NCI-H748 treated with DMSO at 0.1 percent for 48 hours (cell line): ENCODE data around the gene TEKTIP1.

Experiments
- DNase-seq: peaks from one replicate; lab custom pipeline; 2025; lab: John Stamatoyannopoulos, UW

Gene TEKTIP1

DNA sequence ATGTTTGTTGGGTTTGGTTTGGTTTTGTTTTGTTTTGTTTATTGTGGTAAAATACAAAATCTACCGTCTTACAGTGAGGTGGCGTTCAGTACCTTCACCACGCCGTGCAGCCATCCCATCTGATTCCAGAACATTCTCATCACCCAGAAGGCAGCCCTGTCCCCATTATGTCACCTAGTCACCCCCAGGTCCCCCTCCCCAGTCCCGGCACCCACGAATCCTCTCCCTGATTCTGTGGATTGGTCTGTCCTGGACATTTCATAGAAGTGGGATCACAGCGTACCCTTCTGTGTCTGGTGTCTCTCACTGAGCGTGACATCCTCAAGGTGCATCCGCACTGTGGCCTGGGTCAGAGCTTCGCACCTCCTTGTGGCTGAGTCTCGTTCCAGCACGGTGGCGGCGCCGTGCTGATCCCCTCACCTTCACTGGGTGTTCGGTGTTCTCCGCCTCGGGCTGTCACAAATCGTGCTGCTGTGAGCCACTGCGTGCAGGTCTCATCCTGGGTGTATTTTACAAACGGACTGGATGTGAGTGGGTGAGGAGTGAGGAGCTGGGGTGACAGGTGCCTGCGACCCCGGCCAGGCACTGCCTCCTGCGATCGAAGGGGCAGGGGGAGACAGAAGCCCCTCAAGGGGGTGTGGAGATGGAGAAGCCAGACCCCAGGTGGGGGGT, 580 bp upstream of the TEKTIP1 start:
- DNase-seq, result no peak

GRCh38 chr19:3539756-3540118, 763 bp downstream of the TEKTIP1 start:
- DNase-seq, result no peak

- DNase-seq, result no peak
Measured at GRCh38 chr19:3543150-3544057, 4.4 kb downstream of the TEKTIP1 start.

- no peak for DNase-seq
Measured at GRCh38 chr19:3544058-3544376, 5.0 kb downstream of the TEKTIP1 start.

DNA sequence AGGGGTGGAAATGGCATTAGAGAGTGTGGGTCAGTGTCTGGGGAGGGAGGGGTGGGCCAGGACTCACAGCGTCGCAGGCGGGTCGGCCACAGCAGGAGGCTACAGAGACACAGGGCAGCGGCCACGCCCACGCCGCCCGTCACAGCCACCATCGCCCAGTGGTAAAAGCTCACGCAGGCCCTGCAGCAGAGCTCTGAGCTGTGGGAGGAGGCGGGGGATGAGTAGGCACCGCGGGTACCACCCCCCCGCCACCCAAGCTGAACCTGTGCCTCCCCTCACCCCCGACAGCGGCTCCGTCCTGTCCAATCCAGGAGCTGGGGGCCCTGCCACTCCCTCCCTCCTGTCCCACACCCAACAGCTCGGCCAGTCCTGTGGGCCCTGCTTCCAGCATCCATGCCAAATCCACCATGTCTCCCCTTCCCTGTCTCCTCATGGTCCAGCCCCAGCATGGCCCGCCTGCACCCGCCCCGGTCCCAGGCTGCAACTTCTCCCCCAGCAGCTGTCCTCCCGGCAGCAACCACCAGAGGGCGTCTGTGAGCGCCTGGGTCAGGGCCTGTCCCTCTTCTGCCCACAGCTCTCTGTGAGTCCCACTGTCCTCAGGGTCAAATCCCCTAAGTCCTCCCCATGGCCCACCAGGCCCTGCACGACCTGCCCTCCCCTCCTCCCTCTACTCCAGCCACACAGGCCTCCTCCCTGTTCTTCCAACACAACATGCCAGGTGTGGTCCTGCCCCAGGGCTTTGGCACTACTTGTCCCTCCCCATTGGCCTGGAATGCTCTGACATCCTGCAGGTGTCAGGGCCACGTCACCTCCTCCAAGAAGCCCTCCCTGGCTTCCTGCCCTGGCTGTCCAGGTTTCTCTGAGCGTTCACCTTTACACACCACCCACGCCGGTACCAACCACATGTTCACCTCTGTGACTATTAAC, 6.0 kb downstream of the TEKTIP1 start:
- DNase-seq, result peak; percentile 2

GRCh38 chr19:3545669-3546034, 6.7 kb downstream of the TEKTIP1 start:
- no peak for DNase-seq

DNA sequence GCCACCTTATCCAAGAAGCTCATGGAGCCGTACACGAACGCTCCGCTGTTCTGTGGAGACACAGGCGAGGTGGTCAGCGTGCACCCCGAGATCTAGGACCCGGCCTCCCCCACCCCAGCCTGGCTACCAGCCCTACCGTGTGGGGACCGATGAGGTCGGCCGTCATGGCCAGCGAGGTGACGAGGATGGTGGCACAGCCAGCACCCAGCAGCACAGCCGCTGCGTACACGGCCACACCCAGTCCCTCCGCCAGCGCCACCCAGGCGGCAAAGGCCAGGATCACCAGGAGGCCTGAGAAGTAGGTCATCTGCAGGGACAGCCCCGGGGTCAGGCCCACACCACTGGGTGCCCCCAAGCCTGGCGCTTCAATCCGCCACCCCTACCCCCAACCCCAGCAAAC, 7.1 kb downstream of the TEKTIP1 start:
- no peak for DNase-seq

- DNase-seq, result no peak
Measured at GRCh38 chr19:3547301-3547731, 8.3 kb downstream of the TEKTIP1 start.

- no peak for DNase-seq
Measured at GRCh38 chr19:3547767-3548282, 8.9 kb downstream of the TEKTIP1 start.

DNA sequence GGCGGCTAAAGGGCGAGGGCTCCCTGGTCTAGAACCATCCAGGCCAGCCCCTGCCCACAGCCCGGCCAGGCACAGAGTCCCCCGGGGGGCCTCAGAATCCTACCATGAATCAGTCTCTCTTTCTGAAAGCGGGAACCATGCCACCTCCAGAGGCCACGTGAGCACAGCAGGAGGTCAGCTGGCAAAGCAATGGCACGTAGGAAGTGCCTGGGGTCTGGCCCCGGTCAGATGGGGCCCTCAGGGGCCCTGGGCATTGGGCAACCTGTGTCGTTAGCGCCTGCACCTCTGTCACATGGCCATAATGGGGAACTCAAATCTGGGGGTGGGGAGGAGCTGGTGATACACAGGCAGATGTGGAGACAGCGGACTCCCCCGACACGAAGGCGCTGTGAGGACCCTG, 9.6 kb downstream of the TEKTIP1 start:
- DNase-seq, result no peak

GRCh38 chr19:3549816-3550215, 10.8 kb downstream of the TEKTIP1 start:
- DNase-seq, result no peak

GRCh38 chr19:3550947-3551791, 12.2 kb downstream of the TEKTIP1 start:
- DNase-seq, result no peak

DNA sequence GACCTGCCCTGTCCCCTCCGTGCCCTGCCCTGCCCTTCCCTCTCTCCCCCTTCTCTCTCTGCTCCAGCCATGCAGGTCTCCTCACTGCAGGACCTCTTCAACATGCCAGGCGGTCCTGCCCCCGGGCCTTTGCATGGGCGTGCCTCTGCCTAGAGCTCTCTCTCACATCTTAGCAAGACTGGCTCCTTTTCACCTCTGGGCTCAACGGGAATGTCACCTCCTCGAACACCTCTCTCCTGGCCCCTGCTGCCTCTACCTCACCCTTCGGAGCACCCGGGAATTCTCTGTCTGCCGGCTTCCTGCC, 12.8 kb downstream of the TEKTIP1 start:
- DNase-seq, result no peak

DNA sequence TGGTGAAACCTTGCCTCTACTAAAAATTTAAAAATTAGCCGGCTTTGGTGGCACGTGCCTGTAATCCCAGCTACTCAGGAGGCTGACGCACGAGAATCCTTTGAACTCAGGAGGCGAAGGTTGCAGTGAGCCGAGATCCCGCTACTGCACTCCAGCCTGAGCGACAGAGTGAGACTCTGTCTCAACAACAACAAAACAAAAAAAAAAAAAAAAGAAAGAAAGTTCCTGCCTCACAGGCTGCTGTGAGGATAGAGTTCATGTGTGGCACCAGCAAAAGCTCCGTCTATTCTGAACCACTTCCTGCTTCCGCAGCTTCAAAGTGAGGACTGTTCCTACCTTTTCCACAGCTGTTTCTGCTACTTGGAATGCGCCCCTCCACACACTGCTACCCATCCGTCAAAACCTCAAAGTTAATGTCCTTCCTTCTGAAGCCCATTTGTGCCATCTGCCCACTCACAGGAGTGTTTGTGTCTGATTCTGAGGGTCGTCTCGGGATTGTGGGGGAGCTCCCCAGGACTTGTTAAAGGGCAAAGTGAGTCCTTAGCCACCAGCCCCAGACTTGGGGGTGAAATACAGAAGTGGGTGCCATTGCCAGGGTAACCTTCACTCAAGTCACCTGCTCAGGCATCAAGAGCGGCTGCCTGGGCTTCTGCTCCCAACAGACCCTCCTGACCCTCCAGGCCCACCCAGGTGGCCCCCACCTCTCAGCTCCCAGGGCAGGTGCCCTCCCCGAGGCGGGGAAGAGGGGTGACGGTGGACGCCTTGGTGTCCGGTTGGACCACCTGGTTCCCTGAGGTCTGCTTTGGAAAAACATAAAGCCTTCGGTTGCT, 15.5 kb downstream of the TEKTIP1 start:
- DNase-seq, result no peak

DNA sequence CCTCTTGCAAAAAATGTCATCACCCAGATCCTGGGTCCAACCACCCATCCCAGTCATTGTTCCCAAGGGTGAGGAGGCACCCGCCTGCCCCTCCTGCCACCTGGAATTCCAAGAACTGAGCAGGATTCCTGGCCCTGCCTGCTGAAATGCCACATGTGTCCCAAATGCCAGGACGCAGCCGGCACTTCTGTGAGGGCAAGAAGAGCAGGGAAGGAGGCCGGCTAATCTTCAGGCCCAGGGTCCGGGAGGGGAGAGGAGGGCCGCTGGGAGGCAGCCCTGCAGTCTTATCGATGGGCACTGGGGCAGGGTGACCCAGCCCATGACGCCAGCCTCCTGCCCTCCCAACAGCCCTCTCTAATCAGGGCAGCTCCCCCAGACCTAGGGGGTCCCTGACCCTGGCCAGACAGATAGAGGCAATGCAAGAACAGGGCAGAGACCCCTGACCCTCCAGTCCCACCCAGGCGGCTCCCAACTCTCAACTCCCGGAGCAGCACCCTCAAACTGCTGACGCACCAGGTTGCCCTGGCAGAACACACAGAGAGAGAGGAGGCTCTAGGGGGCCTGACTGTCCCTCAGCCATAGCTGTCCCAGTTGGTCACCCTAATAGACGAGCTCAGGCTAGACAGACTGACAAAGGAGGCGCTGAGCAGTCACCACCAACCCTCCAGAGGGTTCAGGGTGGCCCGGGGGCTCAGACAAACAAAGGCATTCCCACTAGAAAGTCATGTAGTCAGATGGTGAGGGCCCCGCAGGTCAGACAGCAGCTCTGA, 16.9 kb downstream of the TEKTIP1 start:
- DNase-seq, result no peak

- no peak for DNase-seq
Measured at GRCh38 chr19:3556423-3556977, 17.5 kb downstream of the TEKTIP1 start.

GRCh38 chr19:3556978-3557460, 18.0 kb downstream of the TEKTIP1 start:
- no peak for DNase-seq

- DNase-seq, result peak; percentile 59
Measured at GRCh38 chr19:3557461-3558248, 18.7 kb downstream of the TEKTIP1 start, which contains the start of gene MFSD12. Gene MFSD12 (minus strand): TSS chr19:3557586. CDS start chr19:3557403, 183 bp downstream.
